SH-SY5Y (cell line): ENCODE results near the gene AFF1.

ENCODE experiments used
- GATA2 ChIP-seq: IDR thresholded peaks from 2 replicates; pipeline ENCODE4 v1.6.1; 2011; ENCODE audit warnings: mild to moderate bottlenecking, low read depth, low read length
- GATA3 ChIP-seq: IDR thresholded peaks from 2 replicates; pipeline ENCODE4 v1.6.1; 2011; ENCODE audit warnings: low read depth, mild to moderate bottlenecking, low read length, moderate library complexity

DNA sequence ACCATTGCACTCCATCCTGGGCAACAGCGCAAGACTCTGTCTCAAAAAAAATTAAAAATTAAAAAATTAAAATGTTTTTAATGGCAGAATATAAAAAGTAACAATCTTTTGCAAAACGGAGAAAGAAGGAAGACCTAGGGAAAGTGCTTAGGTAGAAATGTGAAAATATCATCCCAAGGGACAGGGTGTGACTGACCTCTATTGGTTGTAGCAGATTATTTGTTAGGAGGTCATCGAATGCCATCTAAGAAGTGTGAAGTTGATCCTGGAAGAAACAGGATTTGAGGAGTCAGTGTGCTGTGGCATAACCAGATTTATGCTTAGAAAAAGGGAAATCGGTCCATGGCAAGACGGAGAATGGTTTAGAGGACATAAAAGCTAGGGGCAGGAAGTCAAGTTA, 24.4 kb upstream of the AFF1 start:
- TF ChIP-seq GATA2 (no peak), GATA3 (no peak)
